KBM-7 (cell line): ENCODE measurements around the gene SULF2.
A peak's percentile ranks its signal among the peaks of the same experiment; 100 is the strongest.

ENCODE experiments used
- DNase-seq: peaks from one replicate; pipeline ENCODE4 v3.0.0-alpha.2; 2015
- in situ Hi-C: fragments of 300-500 bp; cut with MboI; formaldehyde crosslinking; loops from 2 replicates; pipeline ENCODE4 v1.14.3; 2020; ENCODE audit warnings: low sequenced_read_pairs, low pct_unique_long_range_greater_than_20kb, mixed read lengths

SULF2 gene

GRCh38 chr20:47642624-47643023 is 142.7 kb downstream of the SULF2 start:
- in situ Hi-C loops, result no loop called here
- DNase-seq, result no peak

GRCh38 chr20:47642118-47642517 is 143.2 kb downstream of the SULF2 start:
- in situ Hi-C loops, result no loop called here
- DNase-seq, result no peak

- in situ Hi-C loops, result no loop called here
- DNase-seq, result no peak
These were observed 146.4 kb downstream of the SULF2 start for GRCh38 chr20:47638851-47639250.

- DNase-seq, result no peak
- in situ Hi-C loops, result no loop called here
These were observed 150.0 kb downstream of the SULF2 start for GRCh38 chr20:47635256-47635655.

GRCh38 chr20:47631078-47631477 is 154.2 kb downstream of the SULF2 start:
- no peak for DNase-seq
- in situ Hi-C loops, result no loop called here

- in situ Hi-C loops, result no loop called here
These were observed 155.4 kb downstream of the SULF2 start for GRCh38 chr20:47629907-47630306.

GRCh38 chr20:47627540-47627939 is 157.7 kb downstream of the SULF2 start:
- no peak for DNase-seq
- in situ Hi-C loops, result no loop called here

More at GRCh38 chr20:47629907-47630306, 155.4 kb downstream of the SULF2 start:
- DNase-seq, result no peak

- DNase-seq, result no peak
- in situ Hi-C loops, result no loop called here
These were observed 162.1 kb downstream of the SULF2 start for GRCh38 chr20:47623206-47623605.

- in situ Hi-C loops, result no loop called here
- DNase-seq, result no peak
These were observed 163.1 kb downstream of the SULF2 start for GRCh38 chr20:47622118-47622665.

GRCh38 chr20:47620808-47621805 is 164.2 kb downstream of the SULF2 start:
- in situ Hi-C loops, result no loop called here

GRCh38 chr20:47618479-47618878 is 166.8 kb downstream of the SULF2 start:
- in situ Hi-C loops, result no loop called here

More at GRCh38 chr20:47620808-47621805, 164.2 kb downstream of the SULF2 start:
- DNase-seq, result peak; percentile 81

GRCh38 chr20:47614703-47615309 is 170.5 kb downstream of the SULF2 start:
- DNase-seq, result no peak
- in situ Hi-C loops, result no loop called here

More at GRCh38 chr20:47618479-47618878, 166.8 kb downstream of the SULF2 start:
- no peak for DNase-seq

- no peak for DNase-seq
- in situ Hi-C loops, result no loop called here
These were observed 172.6 kb downstream of the SULF2 start for GRCh38 chr20:47612670-47613069.

- in situ Hi-C loops, result no loop called here
- no peak for DNase-seq
These were observed 173.5 kb downstream of the SULF2 start for GRCh38 chr20:47611785-47612184.

GRCh38 chr20:47610945-47611250 is 174.4 kb downstream of the SULF2 start:
- no peak for DNase-seq
- in situ Hi-C loops, result no loop called here

- DNase-seq, result peak; percentile 56
- in situ Hi-C loops, result no loop called here
These were observed 174.9 kb downstream of the SULF2 start for GRCh38 chr20:47610247-47610944.

- DNase-seq, result no peak
- in situ Hi-C loops, result no loop called here
These were observed 176.3 kb downstream of the SULF2 start for GRCh38 chr20:47609001-47609400.
